NCI-H2227 treated with DMSO at 0.1 percent for 48 hours (cell line): Measurements from ENCODE around the gene LBX1.

ENCODE experiments used
- DNase-seq: peaks from one replicate; lab custom pipeline; 2025; lab: John Stamatoyannopoulos, UW

The LBX1 gene

GRCh38 chr10:101229266-101230182 is at the start of gene LBX1:
Gene LBX1 (minus strand): TSS chr10:101229463. CDS start chr10:101228815, 648 bp downstream.
- DNase-seq = no peak

DNA sequence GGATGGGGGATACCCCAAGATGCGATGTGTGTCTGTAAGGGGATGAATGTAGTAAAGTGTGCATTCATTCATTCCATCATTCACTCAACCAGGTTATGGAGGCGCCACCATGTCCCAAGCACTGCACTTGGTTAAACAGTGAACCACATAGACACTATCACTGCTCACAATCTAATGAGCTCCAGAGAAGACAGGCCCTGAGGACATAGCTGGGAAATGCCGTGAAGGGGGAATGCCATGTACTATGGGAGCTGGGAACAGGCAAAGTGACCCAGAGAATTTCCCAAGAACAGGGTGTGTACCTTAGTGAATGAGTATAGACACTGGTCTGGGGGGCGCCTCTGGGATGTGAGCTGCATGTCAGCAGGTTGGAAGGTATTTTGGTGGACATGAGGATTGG is 44.5 kb upstream of the LBX1 start:
- no peak for DNase-seq

DNA sequence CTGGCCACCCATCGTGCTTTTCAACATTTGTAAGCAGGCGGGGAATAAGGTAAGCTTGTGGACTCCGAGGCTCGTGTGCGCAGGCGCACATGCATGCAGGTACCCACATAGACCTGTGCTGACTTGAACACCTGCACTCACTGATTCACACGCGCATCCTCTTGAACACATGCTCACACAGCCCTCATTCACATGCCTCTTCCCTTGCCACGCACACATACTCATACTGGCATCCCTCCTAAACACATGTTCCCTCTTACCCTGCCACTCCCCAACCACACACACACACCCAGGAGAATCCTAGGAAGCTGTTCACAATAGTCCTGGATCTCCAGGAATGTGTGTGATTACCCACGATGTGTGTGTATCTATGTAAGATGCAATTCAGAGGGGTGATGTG is 44.1 kb upstream of the LBX1 start:
- no peak for DNase-seq

GRCh38 chr10:101272229-101272868 is 43.1 kb upstream of the LBX1 start:
- DNase-seq = peak; percentile 70

DNA sequence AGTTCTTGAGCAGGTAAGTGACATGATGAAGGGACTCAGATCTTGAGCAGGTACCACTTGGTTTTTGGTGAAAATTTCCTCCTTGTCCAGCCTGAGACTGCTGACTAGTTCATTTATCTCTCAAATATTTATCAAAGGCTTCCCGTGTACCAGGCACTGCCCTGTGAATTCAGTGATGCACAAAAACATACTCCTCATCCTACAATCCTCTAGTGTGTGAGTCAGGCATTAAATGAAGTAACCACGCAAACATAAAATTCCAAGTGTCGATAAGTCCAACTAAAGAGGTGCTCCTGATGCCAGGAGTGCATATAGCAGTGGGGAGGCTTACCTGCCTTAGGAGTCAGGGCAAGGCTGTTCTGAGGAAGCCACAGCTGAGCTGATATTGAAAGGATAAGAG is 41.5 kb upstream of the LBX1 start:
- DNase-seq = no peak

DNA sequence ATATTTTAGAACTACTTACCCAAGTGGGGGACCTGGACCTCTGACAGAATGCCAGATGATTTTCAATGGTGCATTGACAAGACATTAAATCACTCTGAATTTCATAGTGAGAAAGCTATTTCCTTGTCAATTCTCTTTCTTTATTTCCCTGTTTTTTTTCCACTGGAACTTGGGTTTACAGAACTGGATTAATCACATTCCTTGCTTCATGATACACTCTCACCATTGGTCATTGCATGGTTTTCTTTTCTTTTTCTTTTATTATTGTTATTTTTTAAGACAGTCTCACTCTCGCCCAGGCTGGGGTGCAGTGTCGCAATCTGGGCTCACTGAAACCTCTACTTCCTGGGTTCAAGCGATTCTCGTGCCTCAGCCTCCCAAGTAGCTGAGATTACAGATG is 38.5 kb upstream of the LBX1 start:
- DNase-seq = no peak

DNA sequence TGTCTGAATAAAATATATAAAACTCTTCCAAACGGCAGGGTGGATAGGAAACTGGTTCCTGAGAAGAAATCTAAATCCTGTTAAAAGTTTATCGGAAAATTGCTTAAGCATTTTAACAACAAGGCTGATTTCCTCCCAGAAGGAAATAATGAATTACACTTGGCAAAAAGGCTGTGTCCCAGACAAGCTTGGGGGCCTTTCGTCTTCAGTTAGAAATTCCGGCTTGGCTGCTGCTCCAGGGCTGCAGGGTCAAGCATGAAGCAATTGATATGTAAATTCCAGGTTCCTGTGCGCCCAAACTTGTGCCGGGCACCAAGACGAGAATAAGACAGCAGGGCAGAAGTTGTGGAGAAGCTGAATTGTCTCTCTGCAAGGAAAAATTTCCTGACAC is 38.0 kb upstream of the LBX1 start:
- no peak for DNase-seq

DNA sequence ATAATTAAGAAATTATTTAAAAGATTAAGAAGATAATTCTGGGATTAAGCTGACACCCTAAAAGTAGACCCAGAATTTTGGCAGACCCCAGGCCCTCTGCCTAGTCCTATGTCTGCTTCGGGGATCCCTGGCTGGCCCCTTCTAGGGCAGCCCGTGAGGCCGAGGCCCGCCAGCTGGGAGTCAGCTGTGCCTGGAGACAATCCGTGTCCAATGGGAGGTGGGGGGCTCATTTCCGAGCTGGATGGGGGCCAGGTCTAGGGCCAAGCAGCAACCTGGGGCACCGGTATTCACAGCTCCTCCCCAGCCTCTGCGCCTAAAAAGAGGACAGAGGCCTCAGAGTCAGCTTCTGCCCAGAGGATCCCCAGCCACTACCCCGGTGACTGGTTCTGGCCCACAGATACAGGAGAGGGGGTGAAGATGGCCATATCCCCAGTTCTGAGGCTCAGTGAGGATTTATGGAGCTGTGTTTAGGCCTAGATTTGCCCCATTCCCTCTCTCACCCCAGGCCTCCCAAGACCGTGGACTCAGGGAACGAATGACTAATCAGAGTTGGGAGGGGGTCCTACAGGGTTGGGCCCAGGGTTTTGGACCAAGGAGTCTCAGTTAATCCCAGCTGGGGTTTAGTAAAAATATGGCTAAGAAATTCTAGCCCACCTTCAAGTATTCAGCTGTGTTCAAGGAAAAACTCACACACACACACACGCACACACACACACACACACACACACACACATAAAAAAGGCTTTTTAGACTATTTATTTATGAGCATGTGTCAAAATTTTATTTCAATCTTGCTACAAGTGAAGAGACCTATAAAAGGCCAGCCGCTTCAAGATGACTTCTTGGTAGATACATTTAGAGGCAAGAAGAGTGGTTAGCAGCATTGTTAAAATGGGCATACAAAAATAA is 37.4 kb upstream of the LBX1 start:
- DNase-seq = no peak

DNA sequence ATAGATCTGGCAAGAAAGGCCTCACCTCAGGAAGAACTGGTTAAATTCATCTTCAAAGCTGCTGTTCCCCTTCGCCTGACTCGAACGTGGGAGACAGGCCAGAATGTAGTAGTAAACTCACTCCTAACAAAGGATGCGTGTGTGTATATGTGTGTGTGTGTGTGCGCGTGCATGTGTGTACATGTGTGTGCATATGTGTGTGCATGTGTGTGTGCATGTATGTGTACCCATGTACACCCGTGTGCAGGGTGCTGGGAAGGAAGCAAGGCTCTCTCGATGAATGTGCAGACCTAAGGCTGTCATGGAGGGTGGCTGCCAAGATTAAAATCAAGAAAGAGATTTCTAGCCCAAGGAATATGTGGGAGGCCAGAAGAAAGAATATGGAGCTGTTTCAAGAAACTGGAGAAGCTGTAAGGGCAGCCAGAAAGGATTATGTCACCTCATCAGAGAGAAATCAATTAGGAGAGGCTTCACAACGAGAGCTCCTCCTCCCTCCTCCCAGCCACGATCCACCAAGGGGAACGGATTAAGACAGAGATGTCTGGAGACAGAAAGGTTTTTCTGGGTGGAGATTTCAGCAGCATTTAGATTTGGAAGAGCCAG is 34.0 kb upstream of the LBX1 start:
- DNase-seq = no peak

DNA sequence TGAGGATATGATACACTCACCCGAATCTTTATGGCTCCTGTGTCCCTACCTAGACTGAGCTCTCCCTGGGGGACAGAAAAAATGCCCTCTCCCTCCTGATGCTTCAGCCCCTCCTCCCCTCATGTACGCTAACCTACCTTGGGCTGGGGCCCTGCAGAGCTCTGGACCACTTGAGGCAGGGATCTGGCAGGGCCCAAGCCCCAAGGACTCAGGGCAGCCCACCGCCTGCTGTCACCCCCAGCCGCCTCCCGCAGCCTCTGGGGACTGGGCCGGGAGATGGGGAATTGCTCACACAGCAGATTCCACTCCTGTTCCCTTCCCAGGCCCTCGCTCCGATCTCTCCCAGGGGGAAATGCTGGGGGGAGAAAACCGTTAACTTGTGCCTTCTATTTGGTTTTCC is 32.9 kb upstream of the LBX1 start:
- no peak for DNase-seq

GRCh38 chr10:101261702-101262101 is 32.4 kb upstream of the LBX1 start:
- no peak for DNase-seq

DNA sequence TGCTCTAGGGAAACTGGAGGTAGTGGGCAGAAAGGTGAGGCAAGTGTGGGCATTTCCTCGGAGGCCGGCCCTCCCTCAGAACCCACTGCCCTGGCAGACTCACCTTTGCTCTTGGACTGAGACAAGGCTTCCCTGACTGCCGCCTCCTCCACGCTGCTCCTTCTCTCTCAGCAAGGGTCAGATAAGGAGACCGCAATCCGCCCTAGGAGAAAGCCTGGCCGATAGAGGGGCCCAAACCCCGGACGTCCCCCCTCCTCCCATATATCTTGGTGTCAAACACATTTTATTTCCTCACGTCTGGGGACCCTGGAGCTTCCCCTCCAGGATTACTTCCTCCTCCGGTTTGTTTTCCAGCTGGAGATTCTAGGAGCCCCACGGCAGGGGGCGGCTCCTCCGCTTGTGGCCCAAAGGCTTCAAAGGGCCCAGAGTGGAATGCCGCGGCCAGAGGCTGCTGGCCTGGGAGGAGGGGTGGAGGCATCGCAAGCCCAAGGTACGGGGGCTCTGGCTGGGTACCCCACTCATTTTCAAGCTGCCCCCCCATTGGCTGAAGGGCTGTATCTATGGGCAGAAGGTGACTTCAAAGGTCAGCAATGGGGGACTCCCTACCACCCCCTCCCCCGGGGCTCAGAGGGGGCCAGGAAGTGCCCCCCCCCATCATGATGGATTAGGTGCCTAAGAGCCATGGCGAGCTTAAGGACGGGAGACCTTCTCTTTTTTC is 31.7 kb upstream of the LBX1 start:
- DNase-seq = no peak

GRCh38 chr10:101258179-101258885 is 29.1 kb upstream of the LBX1 start:
- peak; percentile 7 for DNase-seq

- no peak for DNase-seq
Measured at GRCh38 chr10:101257491-101257890, 28.2 kb upstream of the LBX1 start.

DNA sequence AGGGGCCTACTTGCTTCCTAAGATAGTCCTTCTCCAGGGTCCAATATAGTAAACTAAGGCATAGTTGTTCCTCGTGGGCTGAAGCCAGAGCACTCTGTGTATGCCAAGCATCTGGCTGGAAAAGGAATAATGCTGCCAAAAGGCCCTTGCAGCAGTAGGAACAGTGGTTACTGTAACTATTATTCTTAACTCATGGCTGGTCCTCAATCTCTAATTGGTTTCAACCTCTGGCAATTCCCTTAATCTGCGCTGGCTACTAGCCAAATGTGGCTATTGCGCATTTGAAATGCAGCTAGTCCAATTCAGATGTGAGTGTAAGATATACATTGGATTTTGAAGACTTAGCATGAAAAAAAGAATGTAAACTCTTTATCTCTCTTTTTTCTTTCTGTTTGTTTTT is 27.8 kb upstream of the LBX1 start:
- DNase-seq = peak; percentile 29

DNA sequence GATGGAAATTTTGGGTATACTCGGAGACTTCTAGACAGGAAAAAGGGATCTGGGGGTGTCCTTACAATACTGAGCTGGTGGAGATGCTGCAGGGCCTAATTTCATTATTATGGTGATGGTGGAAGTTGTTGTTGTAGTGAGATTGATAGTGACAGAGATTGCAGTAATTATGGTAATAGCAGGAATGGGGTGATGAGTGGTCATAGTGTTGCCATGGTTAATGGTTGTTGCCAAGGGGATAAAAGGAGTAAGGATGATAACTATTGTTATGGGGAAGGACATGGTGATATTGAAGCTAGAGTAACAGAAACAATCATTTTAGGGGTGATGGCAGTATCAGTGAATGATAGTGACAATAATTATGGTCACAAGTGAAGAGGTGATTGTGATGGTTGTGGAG is 27.1 kb upstream of the LBX1 start:
- DNase-seq = peak; percentile 47

GRCh38 chr10:101250136-101250535 is 20.9 kb upstream of the LBX1 start:
- DNase-seq = no peak

DNA sequence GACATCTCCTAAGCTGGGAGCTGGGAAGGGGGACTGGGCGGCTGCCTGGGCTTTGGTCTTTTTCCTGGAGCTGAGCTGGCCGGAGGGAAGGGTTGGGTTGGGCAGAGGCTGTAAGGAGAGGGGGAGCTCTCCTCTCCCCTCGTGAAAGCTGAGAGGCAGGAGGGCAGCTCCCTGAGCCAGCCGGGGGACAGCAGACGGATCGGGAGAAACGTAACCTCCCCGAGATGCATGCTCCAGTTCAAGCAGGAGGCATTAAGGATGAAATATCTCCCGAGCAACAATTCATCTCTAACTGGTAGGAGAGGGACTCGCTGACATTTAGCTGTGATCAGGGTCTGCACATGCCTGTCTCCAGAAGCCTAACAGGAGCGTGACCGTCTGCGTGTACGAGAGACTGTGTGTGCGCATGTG is 19.9 kb upstream of the LBX1 start:
- no peak for DNase-seq

DNA sequence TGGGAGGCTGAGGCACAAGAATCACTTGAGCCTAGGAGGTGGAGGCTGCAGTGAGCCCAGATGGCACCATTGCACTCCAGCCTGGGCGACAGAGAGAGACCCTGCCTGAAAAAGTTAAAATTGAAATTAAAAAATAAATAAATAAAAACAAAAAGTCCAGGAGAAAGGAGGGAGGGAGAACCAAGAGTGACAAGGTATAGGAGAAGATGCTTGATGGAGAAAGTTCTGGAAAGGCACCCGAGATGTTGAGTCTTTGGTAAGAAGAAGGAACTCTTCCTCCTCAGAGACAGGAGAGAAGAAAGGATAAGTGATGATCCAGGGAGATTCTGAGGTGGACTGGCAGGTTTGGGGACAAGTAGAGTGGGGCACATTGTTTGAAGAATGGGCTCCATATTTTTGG is 17.4 kb upstream of the LBX1 start:
- no peak for DNase-seq

DNA sequence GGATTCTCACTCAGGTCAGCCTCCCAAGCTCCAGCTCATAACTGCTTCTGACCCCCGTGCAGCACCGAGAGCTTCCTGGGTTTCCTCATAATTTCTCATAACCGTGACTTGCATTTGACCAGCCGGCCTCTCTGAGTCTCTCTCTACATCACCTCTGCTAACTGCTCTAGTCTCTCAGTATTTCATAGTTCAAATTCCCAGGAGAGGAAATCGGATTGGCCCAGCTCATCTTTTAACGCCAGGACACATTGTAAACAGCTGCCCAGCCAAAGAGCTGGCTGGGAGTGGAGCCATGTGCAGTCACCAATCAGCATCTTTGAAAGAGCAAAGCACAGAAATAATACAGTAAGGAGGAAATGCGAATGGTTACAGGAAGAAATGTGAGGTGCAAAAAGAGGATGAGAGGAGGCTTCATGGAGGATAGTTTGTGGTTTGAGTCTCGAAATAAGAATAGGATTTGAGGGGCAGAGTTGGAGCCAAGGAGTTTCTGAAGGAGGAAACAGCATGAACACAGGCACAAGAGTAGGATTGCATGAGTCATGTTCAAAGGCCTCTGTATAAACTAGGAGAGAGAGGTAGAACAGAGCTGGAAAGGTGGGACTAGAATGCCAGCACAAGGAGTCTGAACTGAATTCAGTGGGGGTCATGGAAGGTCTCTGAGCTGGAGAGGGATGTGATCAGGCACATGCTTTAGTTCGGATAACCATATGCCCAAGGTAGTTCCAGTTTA is 15.2 kb upstream of the LBX1 start:
- no peak for DNase-seq
